Stimulated activated CD4-positive, alpha-beta T cell treated with anti-CD3 and anti-CD28 coated beads, TNF-alpha, amount 100 ng/mL, for 4 hours (primary cell): ENCODE measurements around the gene CRLF3.
"Not testable (repeated sequence)": the region's sequence is repeated elsewhere in the genome, so short reads cannot be mapped to it uniquely, and the experiment has no call there.

Source experiments
- DNase-seq, 3 experiments: peaks; one replicate each; pipeline ENCODE4 v3.0.0-alpha.2; 2020; ENCODE audit warnings: low read depth in 3 of 3

The CRLF3 gene

GRCh38 chr17:30814236-30814635, 10.3 kb downstream of the CRLF3 start:
- DNase-seq = not testable (repeated sequence)

GRCh38 chr17:30812218-30813177, 12.0 kb downstream of the CRLF3 start:
- DNase-seq = no peak

DNA sequence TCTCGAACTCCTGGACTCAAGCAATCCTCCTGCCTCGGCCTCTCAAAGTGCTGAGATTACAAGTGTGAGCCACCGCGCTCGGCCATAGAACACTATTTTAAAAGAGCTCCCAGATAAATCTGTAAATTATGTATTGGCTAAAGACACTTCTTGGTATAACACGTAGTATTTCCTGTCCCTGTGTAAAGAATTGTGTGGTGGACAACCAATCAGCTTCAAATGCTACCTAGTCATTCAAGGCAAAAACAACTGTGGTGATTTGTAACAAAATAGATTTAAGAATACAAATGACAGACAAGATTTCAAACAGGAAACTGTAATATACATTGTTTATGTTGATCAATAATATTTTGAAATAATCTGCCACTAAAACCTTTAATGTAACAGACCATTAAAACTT, 14.6 kb downstream of the CRLF3 start:
- DNase-seq = no peak

- DNase-seq = no peak
These were observed 15.7 kb downstream of the CRLF3 start for GRCh38 chr17:30808785-30809286.

DNA sequence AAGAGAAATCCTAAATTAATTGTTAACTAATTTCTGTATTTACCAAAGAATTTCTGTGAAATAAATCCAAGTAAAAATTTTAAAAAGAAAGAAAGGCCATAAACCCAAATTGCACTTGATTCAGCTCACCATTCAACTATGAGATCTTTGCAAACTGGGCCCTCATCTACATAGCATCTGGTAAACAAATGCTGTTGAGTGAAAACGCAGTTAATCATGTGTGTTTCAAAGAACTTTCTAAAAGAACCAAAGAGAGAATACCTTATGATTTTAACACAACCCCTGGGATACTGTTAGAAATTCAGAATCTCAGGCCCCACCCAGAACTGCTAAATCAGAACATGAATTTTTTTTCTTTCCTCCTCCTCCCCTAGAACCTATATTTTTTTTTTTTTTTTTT, 16.6 kb downstream of the CRLF3 start:
- no peak for DNase-seq

DNA sequence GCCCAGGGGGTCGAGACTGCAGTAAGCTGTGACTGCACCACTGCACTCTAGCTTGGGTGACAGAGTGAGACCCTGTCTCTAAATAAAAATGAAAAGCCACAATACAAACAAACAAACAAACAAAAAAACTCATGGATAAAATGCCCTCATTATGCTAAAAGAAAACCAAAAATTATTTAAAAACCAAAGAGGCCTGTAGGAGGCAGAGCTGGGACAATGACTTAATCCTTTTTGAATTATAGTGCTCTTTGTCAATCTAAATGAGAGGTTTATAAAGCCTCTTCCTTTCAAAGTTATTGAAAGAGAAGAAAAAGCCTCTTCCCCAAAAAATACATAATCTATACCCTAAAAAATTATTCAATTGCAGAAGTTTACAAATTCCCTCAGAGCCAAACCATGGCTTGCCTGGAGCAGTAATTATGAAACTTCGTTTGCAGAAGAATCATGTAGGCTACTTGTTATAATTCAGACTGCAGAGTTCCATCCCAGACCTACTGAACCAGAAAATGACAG, 18.5 kb downstream of the CRLF3 start:
- no peak for DNase-seq

GRCh38 chr17:30801671-30802070, 22.8 kb downstream of the CRLF3 start:
- no peak for DNase-seq

DNA sequence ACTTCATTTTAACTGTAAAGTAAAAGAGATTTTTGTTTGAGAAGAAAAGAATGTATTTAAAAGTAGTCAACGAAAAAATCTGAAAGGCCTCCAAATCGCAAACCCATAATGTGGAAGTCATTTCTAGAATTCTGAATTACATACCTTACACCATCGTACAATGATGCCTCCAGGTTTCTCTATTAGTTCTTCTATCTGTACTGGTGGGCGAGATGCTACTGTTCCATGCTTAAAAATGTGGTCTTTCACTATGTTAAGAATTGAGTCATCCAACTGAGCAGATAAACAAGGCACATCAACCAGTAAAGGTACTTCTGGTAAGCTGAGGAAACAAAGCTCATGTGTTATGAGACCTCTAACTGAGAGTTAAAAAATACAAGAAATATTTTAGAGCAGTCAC, 28.5 kb downstream of the CRLF3 start:
- no peak for DNase-seq

GRCh38 chr17:30794372-30794771, 30.1 kb downstream of the CRLF3 start:
- no peak for DNase-seq

DNA sequence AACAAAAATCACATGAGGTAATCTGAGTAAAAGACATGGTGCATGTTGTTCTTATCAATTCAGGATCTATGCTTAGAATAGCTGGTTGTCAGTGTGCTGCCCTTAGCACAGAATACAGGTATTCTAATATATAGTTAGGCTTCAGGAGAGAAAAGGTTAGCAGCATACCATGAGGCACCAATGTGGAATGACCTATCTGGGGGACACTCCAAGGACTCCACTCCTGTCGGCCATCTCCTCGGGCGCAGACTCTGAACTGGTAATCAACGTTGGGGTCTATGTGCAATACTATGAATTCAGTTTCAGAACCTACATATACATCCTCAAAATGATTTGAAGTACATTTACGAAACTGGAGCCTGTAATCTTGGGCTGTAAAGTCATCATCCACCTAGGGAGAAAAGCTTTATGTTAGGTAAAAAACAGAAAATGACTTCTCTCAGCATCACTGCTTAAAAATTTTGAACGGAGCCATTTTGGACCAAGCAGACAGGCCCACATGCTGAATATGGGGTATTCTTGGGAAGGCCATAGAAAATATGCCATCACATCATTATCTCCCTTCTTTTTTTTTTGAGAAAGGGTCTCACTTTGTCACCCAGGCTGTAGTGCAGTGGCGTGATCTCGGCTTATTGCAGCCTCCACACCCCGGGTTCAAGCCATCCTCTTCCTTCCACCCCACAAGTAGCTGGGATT, 31.1 kb downstream of the CRLF3 start:
- DNase-seq = no peak

DNA sequence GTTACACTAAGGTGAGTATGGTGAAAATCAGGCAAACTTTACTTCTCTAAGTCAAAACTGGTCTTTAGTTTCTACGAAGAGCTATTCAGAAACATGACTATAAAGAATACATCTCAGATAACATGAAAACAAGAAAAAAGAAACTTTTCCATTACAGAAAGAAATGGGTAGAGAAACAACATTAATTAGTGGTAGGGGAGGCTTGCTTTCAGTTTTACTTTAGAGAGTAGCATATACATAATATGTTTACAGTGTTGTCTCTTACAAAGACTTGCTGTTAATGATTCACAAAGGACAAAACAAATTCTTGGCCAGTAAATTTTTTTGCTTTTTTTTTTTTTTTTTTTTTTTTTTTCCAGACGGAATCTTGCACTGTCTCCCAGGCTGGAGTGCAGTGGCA, 34.2 kb downstream of the CRLF3 start:
- no peak for DNase-seq

- DNase-seq = no peak
These were observed 35.6 kb downstream of the CRLF3 start for GRCh38 chr17:30788918-30789317.

- DNase-seq = no peak
These were observed 42.3 kb downstream of the CRLF3 start for GRCh38 chr17:30782206-30782605.

GRCh38 chr17:30780343-30780742, 44.1 kb downstream of the CRLF3 start:
- no peak for DNase-seq

DNA sequence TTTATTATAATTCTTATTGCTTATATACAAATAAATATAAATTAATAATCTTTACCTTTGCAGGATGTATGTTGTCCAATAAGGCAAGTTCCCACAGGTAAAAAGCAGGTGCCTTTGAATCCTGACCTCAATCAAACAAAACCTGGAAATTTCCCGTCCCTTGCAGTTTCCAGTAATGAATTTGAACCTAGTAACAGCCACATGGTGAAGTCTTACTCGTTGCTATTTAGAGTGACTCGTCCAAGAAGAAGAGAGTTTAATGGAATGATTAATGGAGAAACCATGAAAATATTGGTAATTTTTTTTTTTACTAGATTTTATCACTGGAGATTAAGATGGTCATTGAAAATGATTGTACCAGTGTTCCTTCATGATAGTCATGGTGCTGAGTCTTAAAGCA, 55.7 kb downstream of the CRLF3 start:
- DNase-seq = not testable (repeated sequence)

GRCh38 chr17:30767641-30768404, 56.7 kb downstream of the CRLF3 start:
- DNase-seq = not testable (repeated sequence)

GRCh38 chr17:30761060-30761459, 63.4 kb downstream of the CRLF3 start:
- DNase-seq = no peak

- not testable (repeated sequence) for DNase-seq
These were observed 71.2 kb downstream of the CRLF3 start for GRCh38 chr17:30753291-30753690.

GRCh38 chr17:30750982-30751381, 73.5 kb downstream of the CRLF3 start:
- DNase-seq = not testable (repeated sequence)

- DNase-seq = not testable (repeated sequence)
These were observed 76.9 kb downstream of the CRLF3 start for GRCh38 chr17:30747621-30748020.

DNA sequence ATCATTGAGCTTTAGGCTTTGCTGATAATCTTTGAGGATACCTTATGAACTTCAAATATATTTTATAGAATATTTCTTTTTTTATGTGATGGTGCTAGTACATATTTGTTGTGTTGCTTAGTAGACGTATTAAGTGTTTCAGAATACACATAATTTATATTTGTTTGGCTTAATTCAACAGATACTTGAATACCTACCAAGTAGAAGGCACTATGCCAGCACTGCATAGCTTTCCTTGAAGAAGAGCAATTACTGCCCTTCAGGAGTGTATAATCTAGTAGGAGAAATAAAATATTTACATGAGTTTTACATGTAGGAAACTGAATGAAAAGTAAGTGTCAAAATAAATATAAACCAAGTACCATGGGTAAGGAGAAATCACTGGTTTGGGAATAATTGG, 81.8 kb downstream of the CRLF3 start:
- DNase-seq = not testable (repeated sequence)

- DNase-seq = not testable (repeated sequence)
These were observed 88.1 kb downstream of the CRLF3 start for GRCh38 chr17:30736371-30736770.
